Ramos (cell line): ENCODE results near the gene UGDH.
"Not testable (repeated sequence)": the region's sequence is repeated elsewhere in the genome, so short reads cannot be mapped to it uniquely, and the experiment has no call there.

Source experiments
- in situ Hi-C: fragments of 300-500 bp; cut with MboI; formaldehyde crosslinking; loops from one replicate; pipeline ENCODE4 v1.14.3; 2022; ENCODE audit warnings: low sequenced_read_pairs; ENCODE audit not compliant: unreplicated experiment

The UGDH gene

DNA sequence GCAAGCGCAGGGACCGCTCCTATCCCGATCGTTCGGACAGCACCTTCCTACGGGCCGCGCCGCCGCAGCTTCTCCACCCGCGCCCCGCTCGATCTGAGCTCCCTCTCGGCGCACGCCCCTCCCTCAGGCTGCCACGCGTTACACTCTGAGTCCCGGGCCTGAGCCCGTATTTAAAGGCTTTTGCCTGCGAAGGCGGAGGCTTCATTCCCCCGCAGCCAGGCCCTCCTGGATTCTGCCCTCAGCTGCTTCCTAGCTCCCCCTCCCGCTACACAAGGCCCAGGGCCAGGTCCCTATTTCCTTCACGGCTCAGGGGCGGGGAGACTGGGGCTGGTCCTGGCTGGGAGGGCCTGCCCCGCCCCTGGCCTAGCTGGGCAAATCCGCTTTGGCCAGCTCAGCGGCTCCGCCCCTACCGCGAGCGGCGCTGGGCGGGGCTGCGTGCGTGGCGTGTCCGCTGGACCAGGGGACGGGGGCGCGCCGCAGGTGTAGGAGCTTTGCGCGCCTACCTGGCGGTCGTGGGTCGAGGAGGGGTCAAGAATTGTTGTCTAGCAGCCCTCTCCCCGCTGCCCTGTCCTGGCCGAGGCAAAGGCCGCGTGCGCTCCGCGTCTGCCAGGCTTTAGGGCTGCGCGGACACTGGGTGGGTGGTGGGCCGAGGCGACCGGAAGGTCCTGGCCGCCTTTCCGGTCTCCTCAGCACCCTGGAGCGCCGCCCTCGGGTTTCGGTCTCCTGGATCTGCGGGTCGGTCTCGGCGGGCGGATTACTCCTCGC is at the start of gene UGDH:
UGDH (minus strand) TSS at position 144 of the 765 bp plus-strand sequence. CDS start 5,927 bp downstream, outside the sequence.
- in situ Hi-C loops, result no loop called here

DNA sequence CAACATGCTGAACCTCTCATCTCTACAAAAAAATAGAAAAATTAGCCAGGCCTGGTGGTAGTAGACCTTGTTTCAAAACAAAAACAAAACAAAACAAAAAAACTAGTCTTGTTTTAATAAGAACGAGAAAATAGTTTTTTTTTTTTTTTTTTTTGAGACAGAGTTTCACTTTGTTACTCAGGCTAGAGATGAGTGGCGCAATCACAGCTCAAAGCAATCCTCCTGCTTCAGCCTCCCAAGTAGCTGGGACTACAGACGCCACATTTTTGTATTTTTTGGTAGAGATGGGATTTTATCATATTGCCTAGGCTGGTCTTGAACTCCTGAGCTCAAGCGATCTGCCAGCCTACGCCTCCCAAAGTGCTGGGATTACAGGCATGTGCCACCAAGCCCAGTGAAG is 47.7 kb upstream of the UGDH start:
- in situ Hi-C loops, result no loop called here

GRCh38 chr4:39571504-39571903 is 44.3 kb upstream of the UGDH start:
- in situ Hi-C loops, result no loop called here

DNA sequence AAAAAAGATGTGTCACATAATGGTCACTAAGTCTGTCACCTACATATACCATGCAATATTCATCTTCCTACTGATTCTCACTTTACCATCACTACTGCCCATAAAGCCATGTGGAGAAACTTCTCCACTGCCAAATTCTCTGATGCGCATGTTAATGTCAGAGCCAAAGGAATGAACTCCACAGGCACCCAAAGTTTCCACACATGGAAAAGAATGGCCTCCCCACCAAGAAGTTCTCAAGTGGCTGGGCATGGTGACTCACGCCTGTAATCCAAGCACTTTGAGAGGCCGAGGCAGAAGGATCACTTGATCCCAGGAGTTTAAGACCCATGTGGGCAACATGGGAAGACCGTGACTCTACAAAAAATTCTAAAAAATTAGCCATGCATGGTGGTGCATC is 43.8 kb upstream of the UGDH start:
- in situ Hi-C loops, result no loop called here

GRCh38 chr4:39569209-39569608 is 42.0 kb upstream of the UGDH start:
- in situ Hi-C loops, result no loop called here

DNA sequence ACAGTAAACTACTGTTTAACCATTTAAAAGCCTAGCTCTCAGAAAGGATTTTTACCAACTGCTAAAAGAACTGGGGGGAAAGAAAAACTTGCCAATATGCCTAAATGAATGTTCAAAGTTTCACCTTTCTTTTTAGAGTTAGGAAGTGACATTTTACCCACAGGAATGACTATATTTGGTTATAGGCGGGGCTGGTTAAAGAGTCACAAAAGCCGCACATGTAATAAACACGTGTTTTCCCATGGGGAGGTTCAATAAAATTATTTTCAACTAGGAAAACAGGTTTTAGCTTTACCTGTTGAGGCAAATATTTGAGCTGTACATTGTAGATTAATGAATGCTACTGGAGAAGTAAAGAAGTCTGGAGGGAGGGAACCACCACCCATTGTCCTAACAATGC is 41.6 kb upstream of the UGDH start:
- in situ Hi-C loops, result no loop called here

DNA sequence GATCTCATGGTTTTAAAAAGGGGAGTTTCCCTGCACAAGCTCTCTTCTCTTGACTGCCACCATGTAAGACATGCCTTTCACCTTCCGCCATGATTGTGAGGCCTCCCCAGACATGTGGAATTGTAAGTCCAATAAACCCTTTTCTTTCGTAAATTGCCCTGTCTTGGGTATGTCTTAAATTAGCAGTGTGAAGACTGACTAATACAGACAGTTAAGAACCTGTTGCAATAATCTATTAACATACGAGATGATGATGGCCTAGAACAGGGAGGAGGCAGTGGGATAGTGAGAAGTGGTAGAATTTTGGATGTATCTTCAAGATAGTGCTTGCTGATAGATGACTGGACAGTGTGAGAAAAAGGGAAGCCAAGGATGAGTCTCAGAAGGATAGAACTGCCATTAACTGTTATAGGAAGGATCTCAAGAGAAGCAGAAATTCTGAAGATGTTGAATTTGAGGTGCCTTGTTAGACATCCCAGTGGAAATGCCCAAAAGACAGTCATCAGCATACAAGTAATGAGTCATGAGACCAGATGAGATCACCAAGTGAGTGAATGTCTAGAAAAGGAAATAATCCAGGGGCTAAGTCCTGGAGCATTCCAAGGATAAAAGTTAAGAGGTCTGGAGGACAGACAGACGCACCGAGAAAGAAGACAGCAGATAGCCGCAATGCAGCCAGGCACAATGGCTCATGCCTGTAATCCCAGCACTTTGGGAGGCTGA is 38.8 kb upstream of the UGDH start:
- in situ Hi-C loops, result no loop called here

DNA sequence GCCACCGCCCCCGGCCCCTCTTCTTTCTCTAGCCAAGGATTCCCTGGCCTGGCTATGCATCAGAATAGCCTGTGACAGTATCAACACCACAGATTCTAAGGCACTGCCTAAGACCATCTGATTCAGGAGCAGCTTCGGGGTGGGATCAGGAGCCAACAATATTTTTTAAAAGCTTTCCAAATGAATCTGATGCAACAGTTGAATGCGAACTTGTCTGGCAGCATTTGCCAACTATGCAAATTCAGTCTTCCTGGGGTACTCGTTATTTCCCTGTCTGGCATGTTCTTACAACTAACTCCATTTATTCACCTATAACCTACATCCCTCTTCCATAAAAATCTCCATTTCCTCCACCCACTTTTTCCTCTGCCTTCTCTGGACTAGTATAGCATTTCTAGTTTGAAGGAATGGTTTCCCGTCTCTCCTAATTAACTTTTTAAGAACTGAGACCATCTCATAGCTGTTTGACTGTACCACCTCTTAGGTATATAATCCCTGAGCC is 36.2 kb upstream of the UGDH start:
- in situ Hi-C loops, result no loop called here

DNA sequence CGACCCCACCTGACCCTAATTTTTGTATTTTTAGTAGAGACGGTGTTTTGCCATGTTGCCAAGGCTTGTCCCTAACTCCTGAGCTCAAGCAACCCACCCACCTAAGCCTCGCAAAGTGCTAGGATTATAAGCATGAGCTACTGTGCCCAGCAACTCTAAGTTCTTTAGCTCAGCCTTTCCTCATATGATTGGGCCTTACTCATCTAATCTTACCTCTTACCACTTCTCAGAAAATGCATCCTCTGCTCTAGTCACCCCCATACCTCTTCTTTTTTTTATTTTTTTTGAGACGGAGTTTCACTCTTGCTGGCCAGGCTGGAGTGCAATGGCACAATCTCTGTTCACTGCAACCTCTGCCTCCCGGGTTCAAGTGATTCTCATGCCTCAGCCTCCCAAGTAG is 35.6 kb upstream of the UGDH start:
- in situ Hi-C loops, result no loop called here

DNA sequence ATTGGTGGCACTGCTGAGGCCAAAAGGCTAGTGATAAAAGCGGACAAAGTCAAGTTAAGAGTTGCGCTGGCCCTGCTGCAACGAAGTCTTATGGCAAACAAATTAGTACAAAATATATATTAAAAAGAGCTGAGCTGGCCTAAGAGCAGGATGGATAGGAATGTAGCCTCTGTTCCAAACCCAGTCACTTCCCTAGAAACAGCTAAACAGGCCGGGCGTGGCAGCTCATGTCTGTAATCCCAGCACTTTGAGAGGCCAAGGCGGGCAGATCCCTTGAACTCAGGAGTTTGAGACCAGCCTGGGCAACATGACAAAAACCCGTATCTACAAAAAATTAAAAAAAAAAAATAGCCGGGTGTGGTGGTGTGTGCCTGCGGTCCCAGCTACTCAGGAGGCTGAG is 32.4 kb upstream of the UGDH start:
- in situ Hi-C loops, result no loop called here

- in situ Hi-C loops, result no loop called here
Measured at GRCh38 chr4:39555472-39555871, 28.2 kb upstream of the UGDH start.

DNA sequence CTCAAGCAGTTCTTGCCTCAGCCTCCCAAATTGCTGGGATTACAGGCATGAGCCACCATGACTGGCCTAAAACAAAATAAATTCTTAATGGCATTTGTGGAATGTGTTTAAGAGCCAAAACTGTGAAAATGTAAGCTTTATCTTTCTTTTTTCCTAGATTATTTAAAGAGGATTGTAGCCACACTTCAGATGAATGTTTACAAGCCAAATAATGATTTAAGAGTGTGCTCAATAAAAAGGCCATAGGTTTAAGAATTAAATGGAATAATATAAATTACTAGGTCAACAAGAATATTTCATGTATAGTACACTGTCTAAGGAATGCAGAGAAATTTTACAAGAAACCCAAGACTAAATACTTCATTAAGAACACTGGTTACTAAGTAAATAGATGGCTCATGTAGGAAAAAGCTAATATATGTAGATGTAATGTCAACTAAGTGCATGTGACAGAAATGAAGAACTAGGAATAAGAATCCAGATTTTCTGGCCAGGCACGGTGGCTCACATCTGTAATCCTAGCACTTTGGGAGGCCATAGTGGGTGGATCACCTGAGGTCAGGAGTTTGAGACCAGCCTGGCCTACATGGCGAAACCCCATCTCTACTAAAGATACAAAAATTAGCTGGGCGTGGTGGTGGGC is 21.3 kb upstream of the UGDH start:
- in situ Hi-C loops, result no loop called here

DNA sequence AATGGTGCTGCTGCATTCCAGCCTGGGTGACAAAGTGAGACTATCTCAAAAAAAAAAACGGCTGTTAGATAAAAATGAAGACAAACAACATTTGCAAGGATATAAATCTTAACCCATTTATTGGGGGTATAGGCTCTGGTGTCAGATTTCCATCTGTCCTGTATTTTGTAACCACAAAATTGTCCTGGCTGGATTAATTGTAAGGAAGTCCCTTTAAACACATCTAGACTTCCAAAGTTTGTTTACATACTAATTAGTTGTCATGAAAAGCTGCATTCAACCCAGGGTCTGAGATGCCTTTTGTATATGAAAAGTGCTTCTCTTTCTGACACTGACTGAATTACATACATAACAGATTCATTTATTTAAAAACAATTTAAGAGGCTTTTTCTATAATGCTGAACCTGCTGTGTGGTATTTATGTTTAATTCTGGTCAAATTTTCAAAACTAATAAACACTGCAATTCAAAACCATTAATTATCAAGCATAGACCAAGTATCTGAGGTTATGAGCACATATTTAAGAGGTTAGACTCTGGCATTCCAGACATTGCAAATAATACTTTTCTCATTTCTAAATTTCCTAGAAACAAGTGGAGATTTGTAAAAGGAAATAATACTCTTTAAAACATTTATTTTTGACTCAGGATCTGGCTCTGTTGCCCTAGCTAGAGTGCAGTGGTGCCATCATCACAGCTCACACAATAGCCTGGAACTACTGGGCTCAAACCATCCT is 17.5 kb upstream of the UGDH start:
- in situ Hi-C loops, result no loop called here

DNA sequence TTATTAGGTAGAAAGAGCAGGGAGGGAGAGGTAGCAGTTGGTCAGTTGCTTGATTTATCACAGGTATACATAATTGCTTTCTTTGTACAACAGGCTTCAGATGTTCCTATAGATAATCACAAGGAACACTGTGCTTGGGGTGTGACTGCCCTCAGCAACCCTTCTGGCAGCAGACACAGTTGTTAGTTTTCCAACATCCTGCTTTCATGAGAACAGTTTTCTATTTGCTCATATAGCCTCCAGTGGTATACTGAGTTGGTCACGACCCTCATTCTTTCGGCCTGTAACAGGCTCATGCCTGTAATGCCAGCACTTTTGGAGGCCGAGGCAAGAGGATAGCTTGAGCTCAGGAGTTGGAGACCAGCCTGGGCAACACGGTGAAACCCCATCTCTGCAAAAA is 16.8 kb upstream of the UGDH start:
- in situ Hi-C loops, result not testable (repeated sequence)

GRCh38 chr4:39543034-39543433 is 15.8 kb upstream of the UGDH start:
- in situ Hi-C loops, result no loop called here

DNA sequence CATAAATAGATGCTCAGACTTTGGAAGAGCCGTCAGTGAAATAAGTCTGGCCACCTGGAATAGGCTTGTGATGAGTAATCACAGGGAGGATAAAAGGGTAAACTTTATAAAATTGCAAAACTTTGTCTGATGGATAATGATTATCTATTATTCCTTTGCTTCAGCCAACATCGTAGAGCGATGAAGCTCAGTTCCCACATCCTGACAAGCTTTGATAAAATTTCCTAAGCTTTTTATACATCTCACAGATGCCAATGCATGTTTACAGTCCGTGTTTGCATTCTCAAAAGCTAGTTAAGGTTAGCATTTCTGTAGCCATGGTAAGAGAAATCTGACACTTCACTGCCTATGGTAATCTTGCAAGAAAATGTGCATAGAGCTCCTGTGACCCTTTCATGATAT is 15.4 kb upstream of the UGDH start:
- in situ Hi-C loops, result no loop called here

- in situ Hi-C loops, result no loop called here
Measured at GRCh38 chr4:39541987-39542610, 14.9 kb upstream of the UGDH start.

- in situ Hi-C loops, result no loop called here
Measured at GRCh38 chr4:39539089-39539611, 11.9 kb upstream of the UGDH start.

DNA sequence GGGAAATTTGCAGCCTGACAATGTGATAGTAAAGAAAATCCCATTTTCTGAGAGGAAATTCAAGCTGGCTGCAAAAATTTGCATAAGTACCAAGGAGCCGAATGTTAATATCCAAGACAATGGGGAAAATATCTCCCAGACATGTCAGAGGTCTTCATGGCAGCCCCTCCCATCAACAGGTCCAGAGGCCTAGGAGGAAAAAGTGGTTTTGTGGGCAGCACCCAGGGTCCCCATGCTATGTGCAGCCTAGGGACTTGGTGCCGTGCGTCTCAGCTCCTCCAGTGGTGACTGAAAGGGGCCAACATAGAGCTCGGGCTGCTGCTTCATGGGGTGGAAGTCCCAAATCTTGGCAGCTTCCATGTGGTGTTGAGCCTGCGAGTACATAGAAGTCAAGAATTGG is 6.3 kb upstream of the UGDH start:
- in situ Hi-C loops, result no loop called here

GRCh38 chr4:39532237-39532636 is 5.0 kb upstream of the UGDH start:
- in situ Hi-C loops, result not testable (repeated sequence)
